WTC11 (cell line): Measurements from ENCODE around the gene STPG3. TPM values are rescaled to one million over a fixed set of nuclear protein-coding genes. Genes with fewer than 3 reads are reported as not detected.

Source experiments
- ATAC-seq: fragments of 200-7000 bp; cut with Tn5 transposase; 2 replicates; pipeline ENCODE4 v1.10.0; 2021; ENCODE audit warnings: mild to moderate bottlenecking, moderate library complexity
- CTCF ChIA-PET: fragments of 300-600 bp; sonication (Branson Sonifier 250); formaldehyde crosslinking; loops from one replicate; lab custom pipeline; 2021; ENCODE audit warnings: antibody characterized with exemption; lab: Charles Lee
- POLR2A ChIA-PET: fragments of 350-600 bp; sonication (Branson Sonifier 250); formaldehyde crosslinking; loops from one replicate; lab custom pipeline; 2021; ENCODE audit warnings: antibody characterized with exemption; lab: Charles Lee
- DNase-seq: peaks from one replicate; pipeline ENCODE4 v3.0.0; 2021; ENCODE audit warnings: low spot score
- H3K27ac Mint-ChIP-seq: 2 replicates; pipeline ENCODE4 v1.8.0; 2021; ENCODE audit warnings: mixed read lengths
- H3K27me3 Mint-ChIP-seq: 2 replicates; pipeline ENCODE4 v1.8.0; 2021; ENCODE audit warnings: low read depth, mild to moderate bottlenecking, moderate library complexity, mixed read lengths
- H3K36me3 Mint-ChIP-seq: 2 replicates; pipeline ENCODE4 v1.8.0; 2021; ENCODE audit warnings: mixed read lengths
- H3K4me1 Mint-ChIP-seq: 2 replicates; pipeline ENCODE4 v1.8.0; 2022; ENCODE audit warnings: mixed read lengths
- H3K4me3 Mint-ChIP-seq: 2 replicates; pipeline ENCODE4 v1.8.0; 2021; ENCODE audit warnings: mild to moderate bottlenecking, moderate library complexity, mixed read lengths
- H3K9me3 Mint-ChIP-seq: 2 replicates; pipeline ENCODE4 v1.8.0; 2021; ENCODE audit warnings: mixed read lengths
- ATF6 ChIP-seq: sonication (generic); formaldehyde crosslinking; IDR thresholded peaks from 2 replicates; pipeline ENCODE4 v1.8.1; 2023; ENCODE audit warnings: mild to moderate bottlenecking, missing genetic modification reagents
- FOXP1 ChIP-seq: sonication (generic); formaldehyde crosslinking; IDR thresholded peaks from 2 replicates; pipeline ENCODE4 v1.8.0; 2022; ENCODE audit warnings: missing genetic modification reagents, mild to moderate bottlenecking, moderate library complexity, borderline replicate concordance
- JAZF1 ChIP-seq: fragments of 250-450 bp; sonication (Bioruptor Pico); IDR thresholded peaks from 2 replicates; pipeline ENCODE4 v1.9.0; 2021; ENCODE audit warnings: moderate library complexity, mild to moderate bottlenecking, inconsistent platforms
- MAX ChIP-seq: sonication (generic); formaldehyde crosslinking; IDR thresholded peaks from 2 replicates; pipeline ENCODE4 v1.8.0; 2022; ENCODE audit warnings: mild to moderate bottlenecking, missing genetic modification reagents
- NFATC4 ChIP-seq: fragments of 250-450 bp; sonication (Bioruptor Pico); IDR thresholded peaks from 2 replicates; pipeline ENCODE4 v1.9.0; 2021; ENCODE audit warnings: mild to moderate bottlenecking
- PRDM15 ChIP-seq: sonication (generic); formaldehyde crosslinking; IDR thresholded peaks from 2 replicates; pipeline ENCODE4 v1.8.0; 2022; ENCODE audit warnings: missing genetic modification reagents
- SMAD3 ChIP-seq: sonication (generic); formaldehyde crosslinking; IDR thresholded peaks from 2 replicates; pipeline ENCODE4 v1.8.0; 2022; ENCODE audit warnings: missing genetic modification reagents, mild to moderate bottlenecking, borderline replicate concordance
- SMAD4 ChIP-seq: sonication (generic); formaldehyde crosslinking; IDR thresholded peaks from 2 replicates; pipeline ENCODE4 v1.8.0; 2022; ENCODE audit warnings: mild to moderate bottlenecking, missing genetic modification reagents
- SP1 ChIP-seq: sonication (generic); formaldehyde crosslinking; conservative IDR thresholded peaks from 2 replicates; pipeline ENCODE4 v1.8.1; 2022; ENCODE audit warnings: missing genetic modification reagents
- TEAD4 ChIP-seq: sonication (generic); formaldehyde crosslinking; IDR thresholded peaks from 2 replicates; pipeline ENCODE4 v1.8.0; 2022; ENCODE audit warnings: mild to moderate bottlenecking, missing genetic modification reagents
- USF2 ChIP-seq: sonication (generic); formaldehyde crosslinking; IDR thresholded peaks from 2 replicates; pipeline ENCODE4 v1.8.1; 2023; ENCODE audit warnings: mild to moderate bottlenecking, missing genetic modification reagents, moderate library complexity
- ZBTB43 ChIP-seq: sonication (generic); formaldehyde crosslinking; IDR thresholded peaks from 2 replicates; pipeline ENCODE4 v1.8.1; 2023; ENCODE audit warnings: mild to moderate bottlenecking, missing genetic modification reagents
- total RNA-seq: library from RNA; stranded (reverse); gene quantifications from 3 replicates; pipeline ENCODE4 v1.2.3, GENCODE V29; 2021

The STPG3 gene
- total RNA-seq, 1 experiment from 2014 or later: 0.26 TPM

GRCh38 chr9:137243626-137244485 lies 7.2 kb upstream of the STPG3 start (continued):
- TF ChIP-seq USF2 (CRISPR knock-in tag) (peak; percentile 64), PRDM15 (CRISPR knock-in tag) (0 out of 2 replicates have a peak, but pooled peaks have one; percentile 14), SP1 (0 out of 2 replicates have a peak, but pooled peaks have one; percentile 19), NFATC4 (CRISPR knock-in tag) (0 out of 2 replicates have a peak, but pooled peaks have one; percentile 53), FOXP1 (0 out of 2 replicates have a peak, but pooled peaks have one; percentile 67), ZBTB43 (CRISPR knock-in tag) (0 out of 2 replicates have a peak, but pooled peaks have one; percentile 47)
- TF ChIP-seq, all 79 proteins: peak for 17

- peaks cover 28% of the 10 kb centered on the region for H3K4me1 Mint-ChIP-seq
- TF ChIP-seq MAX (peak; percentile 38; the same call in 1 of the 2 replicates), SMAD4 (0 out of 2 replicates have a peak, but pooled peaks have one; percentile 13), JAZF1 (CRISPR knock-in tag) (no peak), TEAD4 (CRISPR knock-in tag) (no peak), SMAD3 (CRISPR knock-in tag) (no peak), ATF6 (CRISPR knock-in tag) (no peak), ZBTB43 (CRISPR knock-in tag) (no peak)
- H3K27ac Mint-ChIP-seq: peak overlapping the region; percentile 70
- no peaks in the 10 kb centered on the region for H3K9me3 Mint-ChIP-seq
- ChIA-PET POLR2A (interaction anchor here (0.5 to 2.1 kb wide), 4 partner anchors 10 to 42 kb away, joined by 3 to 9 read pairs (median 4); partner anchors contain the start of gene TOR4A), CTCF (interaction anchor here (0.5 to 5.9 kb wide), 23 partner anchors 8 to 215 kb away, joined by 3 to 46 read pairs (median 4); partner anchors contain the start of genes NELFB, RNF224, SAPCD2 and TOR4A)
- peaks cover 4% of the 10 kb centered on the region for H3K27me3 Mint-ChIP-seq
- peak overlapping the region; percentile 81 for H3K4me3 Mint-ChIP-seq
- DNase-seq (peak; percentile 33), ATAC-seq (peak; percentile 2)
- H3K36me3 Mint-ChIP-seq: peaks cover 20% of the 10 kb centered on the region
These were observed 6.3 kb upstream of the STPG3 start for GRCh38 chr9:137244486-137245449.
